Activated naive CD8-positive, alpha-beta T cell treated with anti-CD3 and anti-CD28 coated beads, Interleukin-2, amount 50 U/mL, for 24 hours (primary cell): ENCODE results near the gene LGSN.
"Not testable (repeated sequence)": the region's sequence is repeated elsewhere in the genome, so short reads cannot be mapped to it uniquely, and the experiment has no call there.

Experiments used
- ATAC-seq: fragments of 150-1000 bp; cut with Tn5 transposase; one replicate; pipeline ENCODE4 v1.10.0; 2021
- DNase-seq: peaks from one replicate; pipeline ENCODE4 v3.0.0; 2021
- H3K27ac Mint-ChIP-seq: one replicate; pipeline ENCODE4 v1.8.0; 2021; ENCODE audit warnings: mild to moderate bottlenecking, mixed read lengths
- H3K27me3 Mint-ChIP-seq: one replicate; pipeline ENCODE4 v1.8.0; 2021; ENCODE audit warnings: mixed read lengths
- H3K36me3 Mint-ChIP-seq: one replicate; pipeline ENCODE4 v1.8.0; 2021; ENCODE audit warnings: low read depth, mixed read lengths
- H3K4me1 Mint-ChIP-seq: one replicate; pipeline ENCODE4 v1.8.0; 2021; ENCODE audit warnings: mixed read lengths
- H3K4me3 Mint-ChIP-seq: one replicate; pipeline ENCODE4 v1.8.0; 2021; ENCODE audit warnings: mild to moderate bottlenecking, moderate library complexity, mixed read lengths
- H3K9me3 Mint-ChIP-seq: one replicate; pipeline ENCODE4 v1.8.0; 2021; ENCODE audit warnings: mixed read lengths

Gene LGSN

DNA sequence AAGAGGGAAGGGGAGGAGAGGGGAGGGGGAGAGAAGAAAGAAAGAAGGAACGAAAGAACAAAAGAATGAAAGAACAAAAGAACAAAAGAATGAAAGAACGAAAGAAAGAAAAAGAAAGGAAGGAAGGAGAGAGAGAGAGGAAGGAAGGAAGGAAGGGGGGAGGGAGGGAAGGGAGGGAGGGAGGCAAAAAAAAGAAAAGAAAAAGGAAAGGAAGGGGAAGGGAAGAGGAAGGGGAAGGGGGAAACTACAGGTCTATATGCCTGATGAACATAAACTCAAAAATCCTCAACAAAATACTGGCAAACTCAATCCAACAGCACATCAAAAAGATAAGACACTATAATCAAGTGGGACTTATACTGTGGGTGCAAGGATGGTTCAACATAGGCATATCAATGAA lies 13.7 kb upstream of the LGSN start:
- H3K27me3 Mint-ChIP-seq: no peaks in the 10 kb centered on the region
- no peaks in the 10 kb centered on the region for H3K36me3 Mint-ChIP-seq
- H3K4me3 Mint-ChIP-seq: no peak overlapping the region
- ATAC-seq (no peak), DNase-seq (no peak)
- H3K4me1 Mint-ChIP-seq: no peaks in the 10 kb centered on the region
- peaks cover 7% of the 10 kb centered on the region for H3K9me3 Mint-ChIP-seq
- no peak overlapping the region for H3K27ac Mint-ChIP-seq

DNA sequence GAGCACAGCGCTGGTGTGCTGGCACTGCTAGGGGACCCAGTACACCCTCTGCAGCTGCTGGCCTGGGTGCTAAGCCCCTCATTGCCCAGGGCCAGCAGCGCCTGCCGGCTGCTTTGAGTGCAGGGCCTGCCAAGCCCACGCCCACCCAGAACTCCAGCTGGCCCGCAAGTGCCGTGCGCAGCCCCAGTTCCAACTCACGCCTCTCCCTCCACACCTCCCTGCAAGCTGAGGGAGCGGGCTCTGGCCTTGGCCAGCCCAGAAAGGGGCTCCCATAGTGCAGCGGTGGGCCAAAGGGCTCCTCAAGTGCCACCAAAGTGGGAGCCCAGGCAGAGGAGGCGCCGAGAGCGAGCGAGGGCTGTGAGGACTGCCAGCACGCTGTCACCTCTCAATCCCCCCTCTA lies 6.8 kb upstream of the LGSN start:
- not testable (repeated sequence) for ATAC-seq, H3K4me3 Mint-ChIP-seq, H3K27ac Mint-ChIP-seq, H3K4me1 Mint-ChIP-seq, DNase-seq, H3K9me3 Mint-ChIP-seq, H3K27me3 Mint-ChIP-seq, H3K36me3 Mint-ChIP-seq

GRCh38 chr6:63322981-63323380 lies 3.2 kb upstream of the LGSN start:
- no peak overlapping the region for H3K27ac Mint-ChIP-seq
- no peaks in the 10 kb centered on the region for H3K4me1 Mint-ChIP-seq
- peaks cover 8% of the 10 kb centered on the region for H3K9me3 Mint-ChIP-seq
- no peak for ATAC-seq
- no peaks in the 10 kb centered on the region for H3K27me3 Mint-ChIP-seq
- no peak overlapping the region for H3K4me3 Mint-ChIP-seq
- no peaks in the 10 kb centered on the region for H3K36me3 Mint-ChIP-seq
- no peak for DNase-seq

DNA sequence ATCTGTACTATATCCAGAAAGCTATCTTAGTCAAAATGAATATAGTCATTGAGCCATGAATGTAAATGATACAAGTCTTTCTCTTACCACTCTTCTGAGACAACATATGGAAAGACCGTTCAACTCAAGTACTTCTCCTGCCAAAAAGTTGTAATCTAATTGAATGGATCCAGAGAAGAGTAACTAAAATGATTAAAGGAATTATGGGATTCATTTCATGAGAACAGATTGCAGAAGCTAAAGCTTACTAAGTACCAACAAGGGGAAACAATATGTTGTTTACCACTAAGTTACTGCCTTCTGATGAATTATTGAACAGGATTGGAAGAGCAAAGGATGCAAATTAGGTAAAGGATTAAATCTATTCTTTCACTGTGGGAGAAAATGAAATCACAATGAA lies 2.0 kb upstream of the LGSN start:
- no peak overlapping the region for H3K4me3 Mint-ChIP-seq
- DNase-seq (no peak), ATAC-seq (no peak)
- no peak overlapping the region for H3K27ac Mint-ChIP-seq
- H3K9me3 Mint-ChIP-seq: peaks cover 4% of the 10 kb centered on the region
- H3K27me3 Mint-ChIP-seq: no peaks in the 10 kb centered on the region
- H3K36me3 Mint-ChIP-seq: no peaks in the 10 kb centered on the region
- no peaks in the 10 kb centered on the region for H3K4me1 Mint-ChIP-seq

DNA sequence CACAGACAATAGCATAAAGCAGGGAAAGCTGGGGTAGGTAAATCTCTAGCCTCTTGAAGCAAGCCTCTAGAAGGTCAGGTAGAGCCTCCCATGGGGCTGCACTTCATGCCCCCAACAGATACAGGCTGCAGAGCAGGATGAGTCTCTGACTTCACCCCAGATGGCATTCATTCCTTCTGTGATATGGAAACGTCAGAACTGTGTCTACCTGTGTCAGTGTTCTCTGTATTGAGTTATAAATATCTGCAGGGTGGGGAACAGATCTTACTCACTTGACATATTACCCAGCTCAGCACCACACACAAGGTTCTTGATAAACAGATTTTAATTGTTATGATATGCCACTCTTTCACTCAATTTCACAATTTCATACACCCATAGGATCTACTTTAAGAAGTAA lies 2.1 kb downstream of the LGSN start:
- Mint-ChIP-seq H3K27me3 (peaks cover 3% of the 10 kb centered on the region), H3K36me3 (no peaks in the 10 kb centered on the region), H3K4me1 (no peaks in the 10 kb centered on the region), H3K27ac (no peak overlapping the region), H3K9me3 (no peaks in the 10 kb centered on the region), H3K4me3 (no peak overlapping the region)
- no peak for ATAC-seq
- no peak for DNase-seq

- Mint-ChIP-seq H3K4me3 (no peak overlapping the region), H3K9me3 (no peaks in the 10 kb centered on the region), H3K27ac (no peak overlapping the region), H3K4me1 (no peaks in the 10 kb centered on the region), H3K36me3 (no peaks in the 10 kb centered on the region), H3K27me3 (peaks cover 3% of the 10 kb centered on the region)
- DNase-seq (no peak), ATAC-seq (no peak)
Observed at GRCh38 chr6:63316113-63316512, 3.7 kb downstream of the LGSN start.

DNA sequence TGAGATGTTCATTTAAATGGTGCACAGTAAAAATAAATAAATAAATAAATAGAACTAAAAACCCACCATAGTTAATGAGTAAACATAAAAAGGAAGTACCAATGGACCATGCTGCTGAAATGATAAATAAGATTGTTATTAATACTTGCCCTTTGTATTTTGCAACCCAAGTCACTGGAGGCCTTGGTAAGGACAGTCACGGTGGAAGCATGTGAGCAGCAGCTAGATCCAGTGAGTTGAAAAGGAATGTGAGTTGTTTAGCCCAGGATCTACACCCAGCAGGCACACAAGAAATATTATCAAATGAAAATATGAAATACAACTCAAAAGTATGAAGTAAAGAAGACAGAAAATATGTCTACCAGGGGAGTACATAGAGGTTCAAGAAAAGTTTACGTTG lies 6.7 kb downstream of the LGSN start:
- H3K9me3 Mint-ChIP-seq: no peaks in the 10 kb centered on the region
- peaks cover 3% of the 10 kb centered on the region for H3K27me3 Mint-ChIP-seq
- H3K4me1 Mint-ChIP-seq: no peaks in the 10 kb centered on the region
- no peak for DNase-seq
- H3K4me3 Mint-ChIP-seq: no peak overlapping the region
- no peaks in the 10 kb centered on the region for H3K36me3 Mint-ChIP-seq
- H3K27ac Mint-ChIP-seq: no peak overlapping the region
- ATAC-seq: no peak

- H3K4me3 Mint-ChIP-seq: no peak overlapping the region
- no peaks in the 10 kb centered on the region for H3K9me3 Mint-ChIP-seq
- no peak overlapping the region for H3K27ac Mint-ChIP-seq
- DNase-seq (no peak), ATAC-seq (no peak)
- H3K36me3 Mint-ChIP-seq: no peaks in the 10 kb centered on the region
- no peaks in the 10 kb centered on the region for H3K27me3 Mint-ChIP-seq
- H3K4me1 Mint-ChIP-seq: no peaks in the 10 kb centered on the region
Observed at GRCh38 chr6:63307581-63308246, 12.1 kb downstream of the LGSN start.

DNA sequence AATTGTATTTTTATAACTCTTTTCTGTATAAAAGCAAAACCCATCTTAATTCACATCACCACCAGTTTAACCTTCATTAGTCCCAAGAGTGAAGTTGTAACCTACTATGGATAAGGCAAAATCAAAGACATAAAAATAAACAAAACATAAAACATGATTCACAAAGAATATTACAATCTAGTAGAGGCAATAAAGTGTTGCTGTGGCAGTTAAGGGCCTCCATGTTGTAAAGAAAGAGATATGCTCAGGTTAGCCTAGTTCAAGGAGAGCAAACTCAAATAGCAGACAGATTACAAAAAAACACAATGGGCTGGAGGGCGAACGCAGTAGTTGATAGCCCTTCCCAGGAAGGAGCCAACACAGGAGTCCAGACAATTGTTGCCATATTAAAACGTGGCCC lies 13.4 kb downstream of the LGSN start:
- no peaks in the 10 kb centered on the region for H3K4me1 Mint-ChIP-seq
- H3K27me3 Mint-ChIP-seq: no peaks in the 10 kb centered on the region
- H3K4me3 Mint-ChIP-seq: no peak overlapping the region
- no peaks in the 10 kb centered on the region for H3K9me3 Mint-ChIP-seq
- ATAC-seq (no peak), DNase-seq (no peak)
- H3K36me3 Mint-ChIP-seq: no peaks in the 10 kb centered on the region
- H3K27ac Mint-ChIP-seq: no peak overlapping the region

GRCh38 chr6:63305277-63305676 lies 14.5 kb downstream of the LGSN start:
- Mint-ChIP-seq H3K9me3 (no peaks in the 10 kb centered on the region), H3K4me1 (no peaks in the 10 kb centered on the region), H3K36me3 (no peaks in the 10 kb centered on the region), H3K4me3 (no peak overlapping the region), H3K27ac (no peak overlapping the region), H3K27me3 (no peaks in the 10 kb centered on the region)
- ATAC-seq (no peak), DNase-seq (no peak)

DNA sequence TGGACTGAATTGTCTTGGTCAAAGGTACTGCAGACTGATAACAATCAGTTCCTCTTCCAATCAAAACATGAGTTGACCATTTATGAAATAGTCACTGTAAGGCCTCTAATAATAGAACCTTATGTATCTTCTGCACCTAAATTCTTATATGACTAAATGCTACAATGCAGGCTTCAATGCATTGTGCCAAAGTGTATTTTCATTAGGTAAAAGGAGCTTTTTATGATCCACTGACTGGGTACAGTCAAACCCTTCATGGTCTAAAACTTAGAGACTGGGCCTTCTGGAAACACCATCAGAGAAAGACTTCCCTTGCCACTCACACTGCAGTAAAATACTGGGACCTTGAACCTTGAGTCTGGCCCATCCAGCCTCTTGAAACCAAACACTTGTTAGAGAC lies 16.3 kb downstream of the LGSN start:
- Mint-ChIP-seq H3K27ac (no peak overlapping the region), H3K4me1 (no peaks in the 10 kb centered on the region), H3K27me3 (no peaks in the 10 kb centered on the region), H3K9me3 (peaks cover 6% of the 10 kb centered on the region), H3K36me3 (no peaks in the 10 kb centered on the region), H3K4me3 (no peak overlapping the region)
- ATAC-seq (no peak), DNase-seq (no peak)

DNA sequence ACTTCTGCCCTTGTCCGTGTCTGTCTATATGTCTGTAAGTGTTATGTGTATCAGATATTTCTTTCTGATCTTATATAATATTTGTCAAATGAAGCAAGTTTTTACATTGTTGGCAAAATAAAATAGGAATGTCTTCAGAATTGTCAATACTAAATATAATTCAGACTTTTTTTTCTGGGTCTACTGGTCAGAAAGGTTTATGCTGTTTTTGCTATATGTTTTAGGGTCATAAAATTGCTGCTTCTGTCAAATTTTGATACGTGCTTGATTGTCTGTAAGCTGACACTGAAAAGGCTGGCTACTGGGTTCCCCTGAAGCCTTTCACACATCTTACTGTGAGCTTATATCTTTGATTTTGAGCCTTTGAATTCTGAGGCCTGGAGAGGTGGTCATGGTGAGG lies 20.1 kb downstream of the LGSN start:
- Mint-ChIP-seq H3K4me1 (no peaks in the 10 kb centered on the region), H3K27ac (no peak overlapping the region), H3K9me3 (peaks cover 6% of the 10 kb centered on the region), H3K27me3 (no peaks in the 10 kb centered on the region), H3K36me3 (no peaks in the 10 kb centered on the region), H3K4me3 (no peak overlapping the region)
- no peak for ATAC-seq
- DNase-seq: no peak

DNA sequence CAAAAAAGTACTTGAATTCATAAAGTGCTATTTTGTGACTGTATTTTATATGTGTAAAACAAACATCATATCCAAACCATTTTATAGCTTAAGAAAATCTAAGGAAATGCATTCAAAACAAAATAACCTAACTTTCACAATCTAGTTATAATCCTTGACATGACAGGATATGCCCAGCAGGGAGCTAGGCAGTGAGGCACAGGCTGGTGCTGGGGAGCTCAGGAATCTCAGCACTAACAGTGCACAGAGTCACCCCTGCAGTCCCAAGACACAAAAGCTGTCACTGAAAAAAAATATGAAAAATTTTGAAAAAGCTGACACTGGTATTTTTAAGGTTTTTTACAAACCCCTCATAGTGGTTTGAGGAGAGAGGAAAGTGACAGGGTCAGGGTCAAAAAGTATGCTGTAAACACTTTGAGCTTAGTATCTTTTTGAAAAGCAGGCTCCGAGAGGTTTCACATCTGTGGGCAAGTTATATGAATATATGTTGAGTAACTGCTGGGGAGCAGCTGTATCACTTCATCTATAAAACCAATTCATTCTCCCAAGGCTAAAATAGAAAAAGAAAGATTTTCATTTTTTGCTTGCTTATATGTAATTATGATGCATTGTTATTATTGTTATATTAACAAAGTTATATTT lies 24.1 kb downstream of the LGSN start:
- no peaks in the 10 kb centered on the region for H3K4me1 Mint-ChIP-seq
- H3K36me3 Mint-ChIP-seq: no peaks in the 10 kb centered on the region
- ATAC-seq: no peak
- H3K27me3 Mint-ChIP-seq: peaks cover 1% of the 10 kb centered on the region
- DNase-seq: no peak
- H3K27ac Mint-ChIP-seq: no peak overlapping the region
- no peak overlapping the region for H3K4me3 Mint-ChIP-seq
- H3K9me3 Mint-ChIP-seq: peaks cover 6% of the 10 kb centered on the region

DNA sequence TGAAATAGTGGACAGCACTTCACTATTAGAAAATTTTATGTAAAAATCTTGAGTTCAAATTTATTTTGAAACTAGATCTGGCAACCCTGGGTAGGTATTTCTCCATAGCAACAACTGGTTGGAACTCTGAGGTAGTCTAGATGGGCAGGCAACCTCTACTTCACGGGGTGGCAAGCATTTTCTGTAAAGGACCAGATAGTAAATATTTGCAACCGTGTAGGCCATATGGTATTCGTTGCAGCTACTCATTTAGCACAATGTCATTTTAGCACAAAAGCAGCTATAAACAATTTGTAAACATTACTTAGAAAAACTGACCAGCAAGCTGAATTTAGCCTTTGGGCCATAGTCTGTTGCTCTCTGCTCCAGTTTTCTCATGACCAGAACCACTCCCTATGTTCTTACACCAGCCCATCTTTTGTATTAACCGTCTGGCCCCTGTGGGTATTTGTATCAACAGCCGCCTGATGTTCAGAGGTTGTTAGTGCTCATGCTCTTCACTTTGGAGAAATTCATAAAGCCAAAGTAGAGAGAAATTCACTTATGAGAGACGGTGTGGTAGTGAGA lies 29.2 kb downstream of the LGSN start:
- Mint-ChIP-seq H3K36me3 (no peaks in the 10 kb centered on the region), H3K9me3 (no peaks in the 10 kb centered on the region), H3K4me3 (no peak overlapping the region), H3K27ac (no peak overlapping the region), H3K4me1 (no peaks in the 10 kb centered on the region), H3K27me3 (peaks cover 1% of the 10 kb centered on the region)
- DNase-seq (no peak), ATAC-seq (no peak)

DNA sequence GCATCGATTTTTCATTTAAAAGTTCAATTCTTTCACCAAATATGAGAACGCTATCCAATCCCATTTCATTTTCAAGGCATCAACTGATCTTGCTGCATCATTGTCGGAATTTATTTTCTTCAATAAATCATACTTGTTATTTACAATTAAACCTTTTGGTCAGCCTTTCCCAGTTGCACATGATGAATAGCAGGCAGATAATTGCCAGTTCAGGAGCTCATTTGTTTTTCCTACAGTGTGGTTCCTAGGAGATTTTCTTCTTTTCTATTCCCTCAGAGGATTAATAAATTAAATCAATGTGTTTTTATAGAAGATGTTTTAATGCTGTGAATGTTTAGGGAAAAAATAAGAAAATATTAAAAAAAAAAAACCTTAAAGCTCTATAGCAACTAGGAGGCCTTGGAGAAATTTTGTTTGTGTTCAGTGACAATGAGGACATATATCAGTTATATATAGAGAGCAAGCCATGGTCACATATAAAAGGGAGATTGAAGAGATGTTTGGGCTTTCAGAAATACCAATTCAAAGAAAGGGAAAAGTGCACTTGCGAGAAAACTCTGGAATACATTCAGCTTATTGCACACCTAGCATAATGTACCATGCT lies 30.4 kb downstream of the LGSN start:
- DNase-seq (no peak), ATAC-seq (no peak)
- peaks cover 1% of the 10 kb centered on the region for H3K27me3 Mint-ChIP-seq
- no peak overlapping the region for H3K4me3 Mint-ChIP-seq
- H3K4me1 Mint-ChIP-seq: no peaks in the 10 kb centered on the region
- no peaks in the 10 kb centered on the region for H3K36me3 Mint-ChIP-seq
- H3K27ac Mint-ChIP-seq: no peak overlapping the region
- H3K9me3 Mint-ChIP-seq: no peaks in the 10 kb centered on the region
